HEK293 (cell line): ENCODE results near the gene FILIP1L.

Source experiments
- CTCF ChIP-seq: fragments of 450-650 bp; formaldehyde crosslinking; IDR thresholded peaks from 2 replicates; pipeline ENCODE4 v1.5.1; 2016; ENCODE audit warnings: missing biosample characterization, missing genetic modification characterization
- TCF7L2 ChIP-seq: IDR thresholded peaks from 2 replicates; pipeline ENCODE4 v1.6.1; 2011; ENCODE audit warnings: low read depth, mild to moderate bottlenecking, inconsistent platforms, low read length, moderate library complexity, borderline replicate concordance
- ZNF18 ChIP-seq: fragments of 450-650 bp; formaldehyde crosslinking; IDR thresholded peaks from 2 replicates; pipeline ENCODE4 v1.5.1; 2016; ENCODE audit warnings: missing biosample characterization, missing genetic modification characterization
- ZNF426 ChIP-seq: fragments of 450-650 bp; formaldehyde crosslinking; IDR thresholded peaks from 2 replicates; pipeline ENCODE4 v1.5.1; 2017; ENCODE audit warnings: missing biosample characterization, missing genetic modification characterization, mild to moderate bottlenecking, inconsistent platforms, moderate library complexity

- TF ChIP-seq TCF7L2 (no peak), ZNF426 (tag by site-specific recombination) (no peak), CTCF (tag by site-specific recombination) (no peak), ZNF18 (tag by site-specific recombination) (no peak)
These were observed 147.5 kb downstream of the FILIP1L start for GRCh38 chr3:99966662-99967416.
